Rectal smooth muscle tissue (tissue), 1 donor: ENCODE data around the gene CSPG4.
"Not testable (repeated sequence)": the region's sequence is repeated elsewhere in the genome, so short reads cannot be mapped to it uniquely, and the experiment has no call there.

ENCODE experiments used
- H3K27ac ChIP-seq: one replicate; pipeline ENCODE4 v1.7.0; 2013; ENCODE audit warnings: low read depth, low read length, inconsistent platforms
- H3K27me3 ChIP-seq: one replicate; pipeline ENCODE4 v1.7.0; 2013; ENCODE audit warnings: low read length; ENCODE audit not compliant: control insufficient read depth, insufficient read depth
- H3K36me3 ChIP-seq: one replicate; pipeline ENCODE4 v1.7.0; 2013; ENCODE audit warnings: low read length; ENCODE audit not compliant: control insufficient read depth, insufficient read depth
- H3K4me1 ChIP-seq: one replicate; pipeline ENCODE4 v1.7.0; 2013; ENCODE audit warnings: low read length; ENCODE audit not compliant: control insufficient read depth, insufficient read depth
- H3K4me3 ChIP-seq: one replicate; pipeline ENCODE4 v1.7.0; 2013; ENCODE audit warnings: low read length
- H3K9ac ChIP-seq: one replicate; pipeline ENCODE4 v1.7.0; 2013; ENCODE audit warnings: low read length

CSPG4 gene

DNA sequence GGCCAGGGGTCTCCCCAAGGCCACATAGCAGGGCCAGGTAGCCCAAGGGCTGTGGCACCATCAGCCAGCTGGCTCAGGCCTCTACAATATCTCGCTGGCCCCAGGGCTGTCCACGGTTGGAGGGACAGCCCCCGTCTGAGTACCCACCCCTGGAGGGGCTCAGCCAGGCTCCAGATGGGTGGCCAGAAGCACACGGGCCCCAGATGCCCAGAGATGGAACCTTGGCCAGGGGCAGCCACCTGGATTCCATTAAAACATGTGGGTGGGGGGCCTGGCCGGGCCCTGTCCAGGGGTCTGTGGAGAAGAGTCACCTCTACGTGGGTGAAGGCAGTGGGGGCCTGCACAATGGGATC is 8.4 kb downstream of the CSPG4 start:
- peaks cover 63% of the 10 kb centered on the region for H3K4me1 ChIP-seq
- no peak overlapping the region for H3K9ac ChIP-seq
- H3K36me3 ChIP-seq = peaks cover 2% of the 10 kb centered on the region
- no peak overlapping the region for H3K4me3 ChIP-seq
- no peaks in the 10 kb centered on the region for H3K27me3 ChIP-seq
- H3K27ac ChIP-seq = peak overlapping the region; percentile 94

DNA sequence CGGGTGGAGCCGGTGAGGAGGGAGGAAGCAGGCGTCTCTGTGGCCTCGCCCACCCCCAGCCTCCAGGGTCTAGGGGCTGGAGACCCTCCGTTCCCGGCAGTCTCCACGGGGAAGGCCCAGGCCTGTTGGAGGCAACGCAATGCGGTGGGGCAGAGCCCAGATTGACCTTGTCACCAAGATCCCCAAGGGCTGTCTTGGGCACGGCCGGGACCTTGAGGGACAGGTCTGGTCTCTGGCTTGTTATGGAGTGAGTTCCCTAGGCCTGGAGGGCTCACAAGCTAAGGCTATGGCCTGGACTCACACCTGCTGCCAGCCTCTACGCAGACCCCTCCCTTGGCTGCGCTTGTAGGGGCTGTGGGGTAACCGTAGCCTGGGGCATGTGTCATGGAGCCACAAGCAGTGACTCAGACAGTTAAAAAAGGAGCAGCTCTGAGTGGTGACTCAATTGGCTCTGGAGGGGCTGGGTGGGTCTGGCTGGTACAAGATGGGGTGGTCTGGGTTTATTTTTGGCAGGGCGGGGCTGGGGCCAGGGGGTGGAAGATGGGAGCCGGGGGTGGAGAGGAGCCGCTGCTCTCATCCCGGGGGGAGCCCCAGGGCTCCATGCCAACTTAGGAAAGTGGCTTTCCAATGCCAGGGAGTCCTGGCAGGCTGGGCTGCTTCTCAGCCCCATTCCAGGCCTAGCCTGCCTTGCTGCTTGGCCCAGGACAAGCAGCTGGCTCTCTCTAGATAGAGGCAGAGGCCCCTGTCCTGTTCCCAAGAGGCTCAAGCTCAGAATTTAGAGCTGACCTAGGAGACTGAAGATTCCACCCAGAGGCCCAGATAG is 9.0 kb downstream of the CSPG4 start:
- not testable (repeated sequence) for H3K9ac ChIP-seq, H3K36me3 ChIP-seq, H3K4me3 ChIP-seq, H3K27me3 ChIP-seq
- Histone ChIP-seq H3K4me1 (peaks cover 61% of the 10 kb centered on the region), H3K27ac (peak overlapping the region; percentile 94)

DNA sequence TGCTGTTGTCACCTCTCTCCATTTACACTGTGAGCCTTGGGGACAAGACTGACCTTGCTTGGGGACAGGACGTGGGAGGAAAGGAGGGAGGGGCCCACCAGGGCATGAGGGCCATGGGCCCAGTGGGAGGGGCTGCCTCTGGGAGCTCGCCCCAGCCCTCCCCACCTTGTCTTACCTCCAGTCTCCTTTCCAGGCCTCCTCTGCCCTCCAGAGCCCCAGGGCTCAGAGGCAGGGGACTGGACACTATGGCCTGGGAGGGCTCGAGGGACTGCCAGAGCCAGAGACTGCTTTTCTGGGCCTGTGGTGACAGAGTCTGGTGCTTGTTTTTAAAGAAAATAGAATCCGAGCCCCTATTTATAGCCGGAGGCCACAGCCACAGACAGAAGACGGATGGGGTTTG is 10.2 kb downstream of the CSPG4 start:
- Histone ChIP-seq H3K4me1 (peaks cover 66% of the 10 kb centered on the region), H3K27me3 (no peaks in the 10 kb centered on the region), H3K9ac (no peak overlapping the region), H3K4me3 (no peak overlapping the region), H3K27ac (peak overlapping the region; percentile 85), H3K36me3 (peaks cover 2% of the 10 kb centered on the region)

DNA sequence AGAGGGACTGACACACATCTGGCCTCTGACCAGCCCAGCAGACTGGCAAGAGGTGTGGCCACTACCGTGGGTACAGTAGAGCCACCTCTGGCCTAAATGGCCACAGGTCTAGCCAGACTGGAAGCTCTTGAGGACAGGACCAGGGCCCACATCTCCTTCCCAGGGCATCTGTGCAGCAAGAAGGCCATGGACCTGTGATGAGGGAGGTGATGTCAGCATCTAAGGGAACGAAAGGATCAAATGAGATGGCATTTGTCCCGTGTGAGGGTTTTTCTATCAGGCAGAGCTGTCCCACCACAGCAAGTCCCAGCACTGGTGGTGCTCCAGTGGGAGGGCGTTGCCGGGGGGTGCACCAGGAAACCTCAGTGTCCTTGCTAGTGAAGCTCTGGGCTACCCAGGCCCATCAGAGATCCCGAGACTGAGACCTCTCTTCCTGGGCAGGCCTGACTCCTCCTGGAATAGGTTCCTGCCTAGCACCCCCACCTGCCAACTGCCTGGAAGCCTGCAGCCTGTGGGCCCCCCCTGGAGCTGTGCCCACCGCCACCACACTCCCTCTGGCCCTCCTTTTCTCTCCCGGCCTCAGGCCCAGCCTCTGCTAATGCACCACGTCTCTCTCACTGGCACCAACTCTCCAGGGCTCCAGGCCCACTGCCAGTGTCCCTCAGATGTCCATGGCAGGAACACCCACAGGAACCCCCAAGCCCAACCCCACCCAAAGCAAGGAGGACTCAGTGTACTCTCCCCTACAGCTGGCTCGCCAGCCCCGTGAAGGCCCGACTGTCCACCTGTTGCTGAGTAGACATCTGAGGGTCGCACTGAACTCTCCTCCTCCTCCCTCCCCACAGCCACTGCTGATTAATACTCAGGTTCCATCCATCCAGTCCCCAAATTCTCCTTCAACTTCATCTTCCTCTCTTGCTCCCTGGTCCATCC is 11.3 kb downstream of the CSPG4 start:
- H3K4me1 ChIP-seq = peaks cover 71% of the 10 kb centered on the region

DNA sequence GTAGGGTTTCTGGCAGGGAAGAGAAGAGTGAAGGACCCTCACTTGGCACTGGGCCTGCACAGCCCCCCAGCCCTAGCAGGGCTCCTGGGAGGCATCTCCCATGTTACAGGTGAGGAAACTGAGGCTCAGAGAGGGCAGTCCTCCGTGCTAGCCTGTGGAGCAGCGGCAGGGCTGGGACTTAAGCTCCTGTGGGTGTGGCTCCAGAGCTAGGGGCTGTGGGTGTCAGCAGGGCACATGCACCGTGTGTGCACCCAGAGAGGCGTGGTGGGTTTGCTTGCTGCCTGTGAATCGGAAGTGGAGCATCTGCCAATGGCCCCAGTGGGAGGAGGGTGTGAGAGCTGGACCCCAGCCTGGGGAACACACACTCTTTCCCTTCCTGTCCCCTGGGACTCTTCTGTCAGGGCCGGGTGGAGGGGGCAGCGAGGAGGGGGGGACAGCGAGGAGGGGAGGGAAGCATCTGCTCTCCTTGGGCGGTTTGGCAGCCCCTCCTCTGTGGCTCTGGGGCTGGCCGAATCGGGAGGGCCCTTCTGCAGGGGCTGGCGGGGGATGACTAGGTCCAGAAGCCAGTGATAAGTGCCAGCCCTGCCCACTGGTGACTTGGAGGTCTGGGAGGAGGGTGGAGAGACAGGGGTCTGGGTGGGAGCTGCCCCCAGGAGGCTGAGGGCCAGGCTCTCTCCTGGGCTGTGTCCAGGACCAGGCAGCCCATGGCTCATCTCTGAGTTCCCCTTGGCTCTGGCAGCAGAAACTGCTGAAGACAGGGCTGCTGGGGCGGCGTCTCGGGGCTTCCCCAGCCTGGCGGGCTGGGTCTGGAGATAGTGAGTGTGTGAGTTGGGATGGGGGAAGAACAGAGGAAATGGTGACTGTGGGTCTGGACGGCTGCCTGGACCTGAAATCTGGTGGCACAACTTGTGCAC is 12.4 kb downstream of the CSPG4 start:
- not testable (repeated sequence) for H3K27me3 ChIP-seq, H3K36me3 ChIP-seq, H3K4me3 ChIP-seq, H3K9ac ChIP-seq
- peak overlapping the region; percentile 98 for H3K27ac ChIP-seq
- H3K4me1 ChIP-seq = peaks cover 73% of the 10 kb centered on the region

More for the DNA sequence above, 11.3 kb downstream of the CSPG4 start:
- not testable (repeated sequence) for H3K4me3 ChIP-seq, H3K27me3 ChIP-seq, H3K36me3 ChIP-seq, H3K9ac ChIP-seq
- peak overlapping the region; percentile 85 for H3K27ac ChIP-seq

DNA sequence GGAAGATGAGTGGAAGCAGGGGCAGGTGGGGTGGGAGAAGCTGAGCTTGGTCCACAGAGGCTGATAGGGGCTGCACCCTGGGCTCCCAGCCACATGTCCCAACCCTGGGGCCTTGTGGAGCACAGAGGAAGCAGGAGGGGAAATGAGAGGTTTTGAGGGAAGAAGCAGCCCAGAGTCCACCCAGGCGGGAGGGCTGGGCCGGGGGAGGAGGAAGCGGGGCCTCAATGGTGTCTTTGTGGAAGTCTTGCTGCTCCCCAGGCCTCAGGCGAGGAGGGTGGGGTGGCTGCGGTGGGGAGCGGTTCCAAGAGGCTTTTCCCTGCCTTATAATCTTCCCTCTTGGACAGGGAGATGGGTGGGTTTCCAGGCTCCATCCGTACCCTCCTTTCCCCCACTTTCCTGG is 13.1 kb downstream of the CSPG4 start:
- not testable (repeated sequence) for H3K9ac ChIP-seq, H3K27me3 ChIP-seq, H3K36me3 ChIP-seq, H3K4me3 ChIP-seq
- Histone ChIP-seq H3K4me1 (peaks cover 73% of the 10 kb centered on the region), H3K27ac (peak overlapping the region; percentile 98)

DNA sequence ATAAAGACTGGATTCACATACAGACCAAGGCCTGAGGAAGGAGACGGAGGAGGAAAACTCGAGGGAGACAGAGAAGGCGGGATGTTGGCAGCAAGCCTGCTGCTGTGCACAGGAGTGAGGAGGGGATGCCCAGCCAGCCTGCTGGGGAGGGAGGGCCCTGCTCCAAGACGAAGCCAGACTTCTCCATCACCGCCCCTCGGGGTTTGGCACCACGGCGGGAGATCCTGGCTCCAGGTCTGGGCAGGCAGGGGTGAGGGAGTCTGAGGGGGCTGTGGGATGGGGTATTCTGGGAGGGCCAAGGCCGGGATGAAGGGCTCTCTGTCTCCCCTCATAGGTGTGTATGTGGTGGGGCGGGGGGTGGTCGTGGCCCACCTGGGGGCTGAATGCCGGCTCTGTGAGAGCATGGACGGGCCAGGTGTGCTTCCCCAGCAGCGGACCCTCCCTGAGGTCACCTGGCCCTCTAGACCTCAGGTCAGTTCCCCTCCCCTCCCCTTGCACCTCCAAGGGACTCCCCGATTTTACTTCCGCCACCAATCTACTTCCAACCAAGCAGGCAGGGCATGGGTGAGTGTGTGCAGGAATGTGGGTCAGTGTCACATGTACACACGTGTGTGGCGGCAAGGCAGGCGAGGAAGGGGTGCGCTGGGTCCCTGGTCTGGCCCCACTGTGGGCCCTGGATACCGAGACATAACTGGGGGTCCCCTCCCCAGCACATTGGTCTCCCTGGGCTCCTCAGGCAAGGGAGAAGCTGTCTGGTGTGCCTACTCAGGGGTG is 14.5 kb downstream of the CSPG4 start:
- H3K27me3 ChIP-seq, H3K4me3 ChIP-seq, H3K9ac ChIP-seq, H3K36me3 ChIP-seq: not testable (repeated sequence)
- Histone ChIP-seq H3K27ac (peak overlapping the region; percentile 98), H3K4me1 (peaks cover 81% of the 10 kb centered on the region)

DNA sequence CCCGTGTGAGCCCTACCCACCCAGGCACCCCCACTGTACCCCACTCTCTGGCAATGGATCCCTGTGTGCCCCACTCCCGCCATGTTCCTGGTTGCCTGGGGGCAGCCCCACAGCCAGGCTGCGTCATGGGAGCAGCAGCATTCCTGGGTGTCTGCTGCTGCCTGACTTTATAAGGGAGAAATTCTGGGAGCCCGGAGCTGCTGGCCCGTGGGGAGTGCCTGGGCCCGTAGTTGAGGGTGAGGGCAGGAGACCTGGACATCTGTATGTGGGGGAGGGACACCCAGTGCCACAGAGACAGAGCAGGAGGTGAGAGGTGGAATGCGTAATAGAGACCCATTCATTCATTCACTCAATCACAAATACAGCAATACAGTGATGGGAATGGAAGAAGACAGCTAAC is 15.1 kb downstream of the CSPG4 start:
- Histone ChIP-seq H3K4me3 (no peak overlapping the region), H3K27ac (peak overlapping the region; percentile 98), H3K4me1 (peaks cover 82% of the 10 kb centered on the region), H3K36me3 (no peaks in the 10 kb centered on the region), H3K9ac (peak overlapping the region; percentile 67), H3K27me3 (no peaks in the 10 kb centered on the region)

DNA sequence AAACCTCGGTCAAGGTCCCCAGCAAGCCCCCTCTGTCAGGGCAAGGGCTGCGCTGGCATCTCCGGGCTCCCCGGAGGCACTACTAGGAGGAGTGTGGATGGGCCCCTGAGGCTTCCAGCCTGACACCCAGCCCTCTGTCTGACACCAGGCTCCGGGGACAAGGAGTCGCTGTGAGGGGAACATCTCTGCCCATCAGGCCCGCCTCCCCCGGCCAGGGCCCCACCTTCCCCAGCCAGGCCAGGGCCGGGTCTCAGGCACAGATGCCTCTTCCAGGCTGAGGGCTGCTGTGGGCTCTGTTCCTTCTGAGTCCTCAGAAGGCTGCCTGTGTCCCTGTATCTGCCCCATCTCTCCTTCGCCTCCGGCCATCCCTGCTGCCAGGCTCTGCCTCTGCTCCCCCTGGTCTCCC is 15.8 kb downstream of the CSPG4 start:
- H3K4me3 ChIP-seq = no peak overlapping the region
- H3K36me3 ChIP-seq = no peaks in the 10 kb centered on the region
- peaks cover 76% of the 10 kb centered on the region for H3K4me1 ChIP-seq
- peak overlapping the region; percentile 67 for H3K9ac ChIP-seq
- peak overlapping the region; percentile 98 for H3K27ac ChIP-seq
- no peaks in the 10 kb centered on the region for H3K27me3 ChIP-seq

DNA sequence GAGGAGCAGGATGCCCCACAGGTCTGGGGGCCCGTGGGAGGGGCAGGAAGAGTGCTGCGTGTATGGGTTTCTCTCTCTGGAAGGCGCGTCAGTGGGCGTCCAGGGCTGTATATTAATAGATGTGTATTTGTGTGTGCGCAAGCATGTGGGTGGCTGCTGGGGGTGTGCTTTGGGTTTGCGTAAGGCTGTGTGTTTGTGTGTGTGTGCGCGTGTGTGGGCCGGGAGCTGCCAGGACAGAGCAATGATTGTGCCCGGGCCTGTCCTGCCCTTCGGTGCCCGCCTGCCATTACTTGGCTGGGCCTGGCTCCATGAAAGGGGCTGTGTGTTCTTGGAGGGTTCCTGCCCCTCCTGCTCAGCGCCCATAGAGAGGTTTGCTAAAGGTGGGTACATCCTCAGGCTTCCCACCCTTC is 16.3 kb downstream of the CSPG4 start:
- Histone ChIP-seq H3K27ac (peak overlapping the region; percentile 98), H3K36me3 (no peaks in the 10 kb centered on the region), H3K4me1 (peaks cover 71% of the 10 kb centered on the region), H3K4me3 (peak overlapping the region; percentile 15), H3K27me3 (no peaks in the 10 kb centered on the region), H3K9ac (peak overlapping the region; percentile 40)

DNA sequence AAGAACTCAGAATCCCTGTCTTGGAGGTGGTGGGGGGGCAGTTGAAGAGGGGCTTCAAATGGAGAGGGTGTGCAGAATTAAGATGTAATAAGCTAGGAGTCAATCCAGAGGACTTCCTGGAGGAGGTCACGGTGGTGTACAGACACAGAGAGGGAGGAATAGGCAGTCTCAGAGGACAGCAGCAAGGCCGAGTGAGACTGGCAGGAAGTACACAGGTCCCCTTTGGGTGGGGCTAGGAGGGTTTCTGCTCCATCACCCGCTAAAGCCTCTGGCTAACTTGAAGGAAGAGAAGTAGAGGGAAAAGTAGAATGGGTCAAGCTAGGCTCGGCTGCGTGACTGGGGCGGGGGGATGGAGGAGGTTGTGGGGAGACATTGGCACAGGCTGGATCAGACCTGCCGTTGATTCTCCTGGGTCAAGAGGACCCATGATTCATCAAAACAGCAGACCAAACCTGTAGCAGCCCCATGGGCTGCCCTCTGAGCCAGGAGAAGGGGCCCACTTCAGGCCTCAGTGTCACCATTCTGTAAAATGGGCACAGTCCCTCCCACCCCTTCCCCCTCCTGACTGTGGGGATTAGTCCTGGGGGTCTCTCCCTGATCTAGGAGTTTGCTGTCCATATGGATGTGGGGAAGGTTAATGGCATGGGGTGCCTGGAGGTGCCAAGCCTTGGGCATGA is 16.9 kb downstream of the CSPG4 start:
- H3K36me3 ChIP-seq = no peaks in the 10 kb centered on the region
- peaks cover 66% of the 10 kb centered on the region for H3K4me1 ChIP-seq
- no peaks in the 10 kb centered on the region for H3K27me3 ChIP-seq
- peak overlapping the region; percentile 40 for H3K9ac ChIP-seq
- peak overlapping the region; percentile 98 for H3K27ac ChIP-seq
- H3K4me3 ChIP-seq = peak overlapping the region; percentile 15
